H9 (cell line): ENCODE results near the gene ADAMTS17. TPM values are rescaled to one million over a fixed set of nuclear protein-coding genes. Genes with fewer than 3 reads are reported as not detected.

ENCODE experiments used
- DNase-seq: peaks from one replicate; pipeline ENCODE4 v3.0.0-alpha.2; 2017
- H2AFZ ChIP-seq: one replicate; pipeline ENCODE4 v1.6.1; 2013; ENCODE audit warnings: mild to moderate bottlenecking, low read length, control low read depth, moderate library complexity
- H2AK5ac ChIP-seq: 2 replicates; pipeline ENCODE4 v1.6.1; 2013; ENCODE audit warnings: low read length, control low read depth, mixed read lengths; ENCODE audit not compliant: insufficient read length
- H2BK120ac ChIP-seq: one replicate; pipeline ENCODE4 v1.6.1; 2013; ENCODE audit warnings: low read depth, mild to moderate bottlenecking, low read length, control low read depth, inconsistent platforms; ENCODE audit not compliant: poor library complexity, severe bottlenecking
- H2BK12ac ChIP-seq: 2 replicates; pipeline ENCODE4 v1.6.1; 2013; ENCODE audit warnings: low read length, control low read depth, mixed read lengths, low read depth; ENCODE audit not compliant: insufficient read length
- H2BK15ac ChIP-seq: 2 replicates; pipeline ENCODE4 v1.6.1; 2013; ENCODE audit warnings: low read depth, low read length, control low read depth
- H2BK20ac ChIP-seq: one replicate; pipeline ENCODE4 v1.6.1; 2013; ENCODE audit warnings: low read depth, mild to moderate bottlenecking, low read length, control low read depth, inconsistent platforms; ENCODE audit not compliant: poor library complexity, severe bottlenecking
- H2BK5ac ChIP-seq: 2 replicates; pipeline ENCODE4 v1.6.1; 2013; ENCODE audit warnings: low read length, control low read depth, mixed read lengths; ENCODE audit not compliant: insufficient read length
- H3K14ac ChIP-seq: 2 replicates; pipeline ENCODE4 v1.6.1; 2013; ENCODE audit warnings: low read length, control low read depth; ENCODE audit not compliant: insufficient read depth
- H3K18ac ChIP-seq: 2 replicates; pipeline ENCODE4 v1.6.1; 2013; ENCODE audit warnings: low read depth, mild to moderate bottlenecking, mixed read lengths, low read length, control low read depth; ENCODE audit not compliant: insufficient read length
- H3K23ac ChIP-seq: 2 replicates; pipeline ENCODE4 v1.6.1; 2013; ENCODE audit warnings: low read length, control low read depth, mixed read lengths, low read depth; ENCODE audit not compliant: insufficient read length
- H3K23me2 ChIP-seq: 2 replicates; pipeline ENCODE4 v1.6.1; 2013; ENCODE audit warnings: low read depth, mild to moderate bottlenecking, mixed read lengths, low read length, control low read depth; ENCODE audit not compliant: insufficient read length, poor library complexity, severe bottlenecking
- H3K27ac ChIP-seq: 2 replicates; pipeline ENCODE4 v1.5.1; 2013; ENCODE audit warnings: low read length, control low read depth, mixed read lengths, low read depth; ENCODE audit not compliant: insufficient read length
- H3K27me3 ChIP-seq: 2 replicates; pipeline ENCODE4 v1.6.1; 2013; ENCODE audit warnings: low read length, control low read depth, inconsistent platforms; ENCODE audit not compliant: insufficient read depth
- H3K4ac ChIP-seq: 2 replicates; pipeline ENCODE4 v1.6.1; 2013; ENCODE audit warnings: low read depth, mild to moderate bottlenecking, control low read depth, inconsistent platforms, low read length, moderate library complexity
- H3K4me1 ChIP-seq: 2 replicates; pipeline ENCODE4 v1.6.1; 2013; ENCODE audit warnings: low read length, control low read depth, inconsistent platforms; ENCODE audit not compliant: insufficient read depth
- H3K4me2 ChIP-seq: 2 replicates; pipeline ENCODE4 v1.6.1; 2013; ENCODE audit warnings: low read length, control low read depth, mixed read lengths; ENCODE audit not compliant: insufficient read length, insufficient read depth
- H3K56ac ChIP-seq: 2 replicates; pipeline ENCODE4 v1.6.1; 2013; ENCODE audit warnings: low read depth, mild to moderate bottlenecking, mixed read lengths, low read length, control low read depth; ENCODE audit not compliant: insufficient read length
- H3K79me1 ChIP-seq: 2 replicates; pipeline ENCODE4 v1.6.1; 2013; ENCODE audit warnings: low read depth, mild to moderate bottlenecking, moderate library complexity, low read length, control low read depth, inconsistent platforms; ENCODE audit not compliant: insufficient read depth, poor library complexity, severe bottlenecking
- H3K79me2 ChIP-seq: 2 replicates; pipeline ENCODE4 v1.6.1; 2013; ENCODE audit warnings: low read length, control low read depth, inconsistent platforms; ENCODE audit not compliant: insufficient read depth
- H3K9ac ChIP-seq: 2 replicates; pipeline ENCODE4 v1.6.1; 2013; ENCODE audit warnings: low read length, control low read depth, mixed read lengths; ENCODE audit not compliant: insufficient read length; ENCODE audit errors: extremely low read depth
- H3K9me3 ChIP-seq: one replicate; pipeline ENCODE4 v1.6.1; 2013; ENCODE audit warnings: low read depth, low read length, inconsistent platforms; ENCODE audit not compliant: control insufficient read depth
- H3T11ph ChIP-seq: one replicate; pipeline ENCODE4 v1.6.1; 2013; ENCODE audit warnings: mild to moderate bottlenecking, low read length, control low read depth, inconsistent platforms
- H4K20me1 ChIP-seq: one replicate; pipeline ENCODE4 v1.6.1; 2013; ENCODE audit not compliant: control insufficient read depth, insufficient read length, insufficient read depth
- H4K5ac ChIP-seq: 2 replicates; pipeline ENCODE4 v1.6.1; 2013; ENCODE audit warnings: low read depth, mild to moderate bottlenecking, mixed read lengths, low read length, control low read depth; ENCODE audit not compliant: insufficient read length
- H4K8ac ChIP-seq: replicated peaks from 2 replicates; pipeline ENCODE4 v1.6.1; 2013; ENCODE audit warnings: low read length, control low read depth, mixed read lengths, low read depth; ENCODE audit not compliant: insufficient read length
- H4K91ac ChIP-seq: 2 replicates; pipeline ENCODE4 v1.6.1; 2013; ENCODE audit warnings: low read depth, mild to moderate bottlenecking, moderate library complexity, mixed read lengths, low read length, control low read depth; ENCODE audit not compliant: insufficient read length
- H3K27ac Mint-ChIP-seq, 3 experiments: 2 replicates in 2 of 3; 3 replicates in 1 of 3; pipeline ENCODE4 v1.8.0; 2020 to 2021; ENCODE audit warnings: mixed read lengths in 3 of 3, mild to moderate bottlenecking in 1 of 3, moderate library complexity in 1 of 3
- H3K27me3 Mint-ChIP-seq: 2 replicates; pipeline ENCODE4 v1.8.0; 2021; ENCODE audit warnings: low read depth, mild to moderate bottlenecking, moderate library complexity, mixed read lengths
- H3K36me3 Mint-ChIP-seq, 3 experiments: 2 replicates in 2 of 3; 3 replicates in 1 of 3; pipeline ENCODE4 v1.8.0; 2020 to 2021; ENCODE audit warnings: low read depth in 3 of 3, mixed read lengths in 3 of 3; ENCODE audit not compliant: insufficient read depth in 1 of 3
- H3K4me1 Mint-ChIP-seq, 2 experiments: 2 replicates each; pipeline ENCODE4 v1.8.0; 2020; ENCODE audit warnings: mixed read lengths in 2 of 2
- H3K4me3 Mint-ChIP-seq, 2 experiments: 2 replicates in 1 of 2; 3 replicates in 1 of 2; pipeline ENCODE4 v1.8.0; 2020 to 2021; ENCODE audit warnings: mild to moderate bottlenecking in 2 of 2, mixed read lengths in 2 of 2, moderate library complexity in 1 of 2
- H3K9me3 Mint-ChIP-seq, 2 experiments: 2 replicates in 1 of 2; 3 replicates in 1 of 2; pipeline ENCODE4 v1.8.0; 2020; ENCODE audit warnings: mild to moderate bottlenecking in 2 of 2, mixed read lengths in 2 of 2, moderate library complexity in 1 of 2
- WGBS: extraction: QIAGEN DNeasy Blood & Tissue Kit; methylation state at CpG from one replicate; pipeline ENCODE4 v1.1.7; 2013; ENCODE audit warnings: missing lambda C conversion rate, low lambda C conversion rate, mixed read lengths; ENCODE audit not compliant: insufficient read length; ENCODE audit errors: extremely low coverage; 5-methylcytosine and 5-hydroxymethylcytosine counted together
- total RNA-seq: library from RNA; stranded (reverse); gene quantifications from 2 replicates; pipeline ENCODE4 v1.2.1, GENCODE V29; 2021
- TF ChIP-seq, protein P1 (sequence below): fragments of 200-600 bp; sonication (generic); conservative IDR thresholded peaks from 3 replicates; pipeline ENCODE4 v1.8.0; 2021; ENCODE audit warnings: antibody characterized with exemption, mild to moderate bottlenecking

The ADAMTS17 gene
- total RNA-seq, 1 experiment from 2014 or later: 2.9 TPM

GRCh38 chr15:100129677-100130076 lies 212.1 kb downstream of the ADAMTS17 start:
- DNase-seq: no peak
- no peaks in the 10 kb centered on the region for H3K79me2 ChIP-seq
- WGBS: no CpG with 5 or more reads among the region's 9 CpGs
- H3K4me1 ChIP-seq: no peaks in the 10 kb centered on the region; the same call in 1 of the 2 replicates
- no peak overlapping the region for H3K14ac ChIP-seq
- no peak overlapping the region for H2AK5ac ChIP-seq
- Mint-ChIP-seq H3K36me3 (0 out of 7 replicates have a peak, but pooled peaks cover 0 to 2% (median 0%) of the 10 kb centered on the region in 3 experiments), H3K27ac (no peak overlapping the region), H3K27me3 (peaks cover 7% of the 10 kb centered on the region), H3K4me3 (no peak overlapping the region; a peak in 1 of 5 replicates), H3K9me3 (no peaks in the 10 kb centered on the region), H3K4me1 (peaks cover 0 to 5% of the 10 kb centered on the region in 2 experiments; a peak in 3 of 4 replicates)
- H4K20me1 ChIP-seq: no peaks in the 10 kb centered on the region
- H2BK12ac ChIP-seq: no peak overlapping the region
- no peak overlapping the region for H3K4ac ChIP-seq
- no peak overlapping the region for H3K9ac ChIP-seq
- TF ChIP-seq, protein P1, sequence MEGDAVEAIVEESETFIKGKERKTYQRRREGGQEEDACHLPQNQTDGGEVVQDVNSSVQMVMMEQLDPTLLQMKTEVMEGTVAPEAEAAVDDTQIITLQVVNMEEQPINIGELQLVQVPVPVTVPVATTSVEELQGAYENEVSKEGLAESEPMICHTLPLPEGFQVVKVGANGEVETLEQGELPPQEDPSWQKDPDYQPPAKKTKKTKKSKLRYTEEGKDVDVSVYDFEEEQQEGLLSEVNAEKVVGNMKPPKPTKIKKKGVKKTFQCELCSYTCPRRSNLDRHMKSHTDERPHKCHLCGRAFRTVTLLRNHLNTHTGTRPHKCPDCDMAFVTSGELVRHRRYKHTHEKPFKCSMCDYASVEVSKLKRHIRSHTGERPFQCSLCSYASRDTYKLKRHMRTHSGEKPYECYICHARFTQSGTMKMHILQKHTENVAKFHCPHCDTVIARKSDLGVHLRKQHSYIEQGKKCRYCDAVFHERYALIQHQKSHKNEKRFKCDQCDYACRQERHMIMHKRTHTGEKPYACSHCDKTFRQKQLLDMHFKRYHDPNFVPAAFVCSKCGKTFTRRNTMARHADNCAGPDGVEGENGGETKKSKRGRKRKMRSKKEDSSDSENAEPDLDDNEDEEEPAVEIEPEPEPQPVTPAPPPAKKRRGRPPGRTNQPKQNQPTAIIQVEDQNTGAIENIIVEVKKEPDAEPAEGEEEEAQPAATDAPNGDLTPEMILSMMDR: no peak
- H4K91ac ChIP-seq: no peak overlapping the region
- no peak overlapping the region for H3K23ac ChIP-seq
- no peak overlapping the region for H2BK15ac ChIP-seq
- H2BK20ac ChIP-seq: no peak overlapping the region
- no peak overlapping the region for H2AFZ ChIP-seq
- no peak overlapping the region for H3K4me2 ChIP-seq
- H3K23me2 ChIP-seq: no peaks in the 10 kb centered on the region
- no peak overlapping the region for H3T11ph ChIP-seq
- no peak overlapping the region for H4K8ac ChIP-seq
- no peaks in the 10 kb centered on the region for H3K9me3 ChIP-seq
- H3K18ac ChIP-seq: no peak overlapping the region
- no peak overlapping the region for H3K27ac ChIP-seq
- no peak overlapping the region for H2BK120ac ChIP-seq
- H2BK5ac ChIP-seq: no peak overlapping the region
- no peaks in the 10 kb centered on the region for H3K79me1 ChIP-seq
- no peaks in the 10 kb centered on the region for H3K27me3 ChIP-seq
- no peak overlapping the region for H4K5ac ChIP-seq
- H3K56ac ChIP-seq: no peak overlapping the region
